Astrocyte of the cerebellum (primary cell): ENCODE results near the gene PCA3.

Experiments
- DNase-seq: peaks from one replicate; pipeline ENCODE4 v3.0.0-alpha.2; 2011; ENCODE audit warnings: low read depth
- H3K4me3 ChIP-seq: 2 replicates; pipeline ENCODE4 v1.5.1; 2011; ENCODE audit warnings: mild to moderate bottlenecking, low read depth, low read length, moderate library complexity
- CTCF ChIP-seq: IDR thresholded peaks from 2 replicates; pipeline ENCODE4 v1.5.1; 2012; ENCODE audit warnings: low read length, low read depth, moderate library complexity, mild to moderate bottlenecking; ENCODE audit errors: missing control alignments
- in situ Hi-C: cut with HindIII; loops from 2 replicates; pipeline ENCODE4 v1.10.0; 2017; ENCODE audit warnings: low sequenced_read_pairs

The PCA3 gene

GRCh38 chr9:76820431-76820830 lies 56.2 kb downstream of the PCA3 start:
- no peak overlapping the region for H3K4me3 ChIP-seq
- in situ Hi-C loops = no loop called here
- DNase-seq = no peak
- TF ChIP-seq CTCF = no peak

DNA sequence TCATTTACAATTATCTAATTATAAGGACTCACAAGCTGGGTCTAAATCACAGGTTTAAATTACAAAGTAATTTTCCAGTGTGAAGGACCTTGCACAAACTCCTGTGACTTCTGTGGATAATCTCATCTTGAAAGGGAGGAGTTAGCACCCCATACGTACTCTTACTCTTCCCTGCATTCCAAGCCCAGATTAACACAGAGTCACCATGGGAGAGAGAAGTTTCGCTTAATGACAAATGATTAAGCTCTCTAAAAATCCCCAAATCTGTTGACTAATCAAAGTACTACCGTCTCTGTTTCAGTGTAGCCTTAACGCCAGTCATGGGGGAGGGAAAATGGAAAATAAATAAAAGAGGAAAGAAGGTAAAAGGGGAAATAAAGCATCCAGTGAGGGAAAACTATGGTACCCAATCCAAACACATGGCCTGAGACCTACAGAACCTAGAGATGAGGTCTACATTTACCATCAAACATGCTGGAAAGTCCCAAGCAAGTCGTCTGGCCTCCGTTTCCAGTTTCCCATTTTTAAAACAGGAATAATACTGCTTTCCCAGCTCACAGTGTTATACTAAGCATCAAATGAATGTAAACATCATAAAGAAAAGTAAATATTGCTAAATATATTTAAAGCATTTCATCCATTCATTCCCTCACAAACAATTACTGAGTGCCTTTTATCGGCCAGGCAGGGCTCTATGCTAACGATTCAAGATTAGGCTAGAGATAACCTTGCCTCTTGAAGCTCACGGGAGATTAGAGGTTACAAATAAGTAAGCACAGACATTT lies 63.2 kb downstream of the PCA3 start:
- DNase-seq = no peak
- H3K4me3 ChIP-seq = no peak overlapping the region
- TF ChIP-seq CTCF = no peak
- in situ Hi-C loops = no loop called here

- TF ChIP-seq CTCF = no peak
- no peak overlapping the region for H3K4me3 ChIP-seq
- in situ Hi-C loops = no loop called here
- DNase-seq = no peak
These were observed 64.2 kb downstream of the PCA3 start for GRCh38 chr9:76828447-76828846.

- in situ Hi-C loops = no loop called here
- no peak for TF ChIP-seq CTCF
- no peak overlapping the region for H3K4me3 ChIP-seq
- DNase-seq = peak; percentile 76
These were observed 71.5 kb downstream of the PCA3 start for GRCh38 chr9:76835571-76836283.
